HepG2 (cell line): ENCODE data around the gene RERE. TPM values are rescaled to one million over a fixed set of nuclear protein-coding genes. Genes with fewer than 3 reads are reported as not detected.

Experiments used
- ATAC-seq: fragments of 200-7000 bp; cut with Tn5 transposase; 3 replicates; pipeline ENCODE4 v1.9.1; 2020; ENCODE audit warnings: mild to moderate bottlenecking, moderate library complexity
- BruUV-seq: library from RNA; stranded (reverse); fragments of 400-500 nt; replicated peaks from 2 replicates; lab custom pipeline; 2021; lab: Mats Ljungman, UMichigan
- CTCF ChIA-PET: fragments of 300-600 bp; formaldehyde crosslinking; extraction: SDS; loops from one replicate; lab custom pipeline; 2021; ENCODE audit warnings: low total read pairs, inconsistent platforms, low intra/inter-chr PET ratio; lab: Yijun Ruan, JAX
- POLR2A ChIA-PET: fragments of 350-600 bp; sonication (Branson Sonifier 250); formaldehyde crosslinking; loops from one replicate; lab custom pipeline; 2020; ENCODE audit warnings: antibody characterized with exemption, inconsistent platforms; lab: Yijun Ruan, JAX
- DNase-seq: peaks from one replicate; pipeline ENCODE4 v3.0.0-alpha.2; 2015; ENCODE audit warnings: low spot score
- FAIRE-seq: peaks from 3 replicates; lab custom pipeline; 2011; peaks lifted over from hg19 to GRCh38; lab: Jason Lieb, UNC
- H2AFZ ChIP-seq: one replicate; pipeline ENCODE4 v1.6.1; 2011; ENCODE audit warnings: low read length, inconsistent platforms
- H3K27ac ChIP-seq: fragments of 300-600 bp; 3 replicates; pipeline ENCODE4 v1.8.0; 2011; ENCODE audit warnings: mixed run types, mild to moderate bottlenecking, mixed read lengths, low read length, inconsistent platforms; ENCODE audit not compliant: insufficient read depth; ENCODE audit errors: extremely low read length
- H3K27me3 ChIP-seq, 2 experiments: fragments of 200-600 bp in 1 of 2; 2 replicates in 1 of 2; 3 replicates in 1 of 2; pipeline versions ENCODE4 v1.6.0 to v1.8.0; 2011; ENCODE audit warnings: low read length in 2 of 2, mild to moderate bottlenecking in 2 of 2, moderate library complexity in 2 of 2, inconsistent platforms in 1 of 2; ENCODE audit not compliant: insufficient read depth in 2 of 2, control insufficient read depth in 1 of 2
- H3K36me3 ChIP-seq, 2 experiments: fragments of 200-600 bp in 1 of 2; replicated peaks in 1 of 2; 2 replicates in 1 of 2; 3 replicates in 1 of 2; pipeline versions ENCODE4 v1.5.1 to v1.8.0; 2011; ENCODE audit warnings: low read length in 2 of 2, inconsistent platforms in 1 of 2; ENCODE audit not compliant: insufficient read depth in 2 of 2, control insufficient read depth in 1 of 2
- H3K4me1 ChIP-seq: 2 replicates; pipeline ENCODE4 v1.5.1; 2012; ENCODE audit warnings: low read length, inconsistent platforms; ENCODE audit not compliant: insufficient read depth
- H3K4me2 ChIP-seq: 2 replicates; pipeline ENCODE4 v1.6.0; 2011; ENCODE audit warnings: low read depth, low read length, inconsistent platforms
- H3K4me3 ChIP-seq, 3 experiments: fragments of 200-600 bp in 1 of 3; sonication (generic), shearing (Covaris generic) in 1 of 3; replicated peaks in 1 of 3; 2 replicates each; pipeline ENCODE4 v1.5.1; 2011 to 2016; ENCODE audit warnings: low read length in 3 of 3, inconsistent platforms in 2 of 3, low read depth in 2 of 3, mild to moderate bottlenecking in 2 of 3, control low read depth in 1 of 3, mixed read lengths in 1 of 3; ENCODE audit not compliant: insufficient read depth in 1 of 3
- H3K79me2 ChIP-seq: one replicate; pipeline ENCODE4 v1.6.1; 2011; ENCODE audit warnings: low read length, inconsistent platforms; ENCODE audit not compliant: insufficient read depth
- H3K9ac ChIP-seq: 2 replicates; pipeline ENCODE4 v1.6.0; 2011; ENCODE audit warnings: mild to moderate bottlenecking, low read depth, low read length, inconsistent platforms; ENCODE audit not compliant: insufficient read depth
- H3K9me3 ChIP-seq: 2 replicates; pipeline ENCODE4 v1.5.1; 2012; ENCODE audit warnings: mild to moderate bottlenecking, low read length
- H4K20me1 ChIP-seq: 2 replicates; pipeline ENCODE4 v1.6.0; 2011; ENCODE audit warnings: inconsistent platforms, mild to moderate bottlenecking, low read length, moderate library complexity; ENCODE audit not compliant: insufficient read depth
- MAZ ChIP-seq, 2 experiments: sonication (generic) in 1 of 2; formaldehyde crosslinking in 1 of 2; IDR thresholded peaks; 2 replicates each; pipeline versions ENCODE4 v1.5.0 to v1.6.1; 2012 to 2020; ENCODE audit warnings: low read depth in 2 of 2, mild to moderate bottlenecking in 2 of 2, borderline replicate concordance in 1 of 2, improper control_type of control experiment in 1 of 2, low read length in 1 of 2, missing genetic modification reagents in 1 of 2, moderate library complexity in 1 of 2
- MED1 ChIP-seq: sonication (generic); formaldehyde crosslinking; IDR thresholded peaks from 2 replicates; pipeline ENCODE4 v1.4.0; 2020; ENCODE audit warnings: missing genetic modification reagents
- NCOA2 ChIP-seq: sonication (generic); formaldehyde crosslinking; IDR thresholded peaks from 2 replicates; pipeline ENCODE4 v1.8.0; 2022; ENCODE audit warnings: inconsistent platforms
- ONECUT2 ChIP-seq: sonication (generic); formaldehyde crosslinking; IDR thresholded peaks from 2 replicates; pipeline ENCODE4 v1.4.0; 2020; ENCODE audit warnings: missing genetic modification reagents
- USF2 ChIP-seq, 2 experiments: sonication (generic) in 1 of 2; formaldehyde crosslinking in 1 of 2; IDR thresholded peaks; 2 replicates each; pipeline versions ENCODE4 v1.5.1 to v1.6.1; 2011 to 2020; ENCODE audit warnings: borderline replicate concordance in 1 of 2, low read depth in 1 of 2, low read length in 1 of 2, mild to moderate bottlenecking in 1 of 2, missing genetic modification reagents in 1 of 2, moderate library complexity in 1 of 2
- ZNF18 ChIP-seq: sonication (generic); formaldehyde crosslinking; IDR thresholded peaks from 2 replicates; pipeline ENCODE4 v1.8.0; 2022; ENCODE audit warnings: mild to moderate bottlenecking, missing genetic modification reagents; ENCODE audit not compliant: insufficient replicate concordance
- ZNF251 ChIP-seq: sonication (generic); formaldehyde crosslinking; IDR thresholded peaks from 2 replicates; pipeline ENCODE4 v1.9.0; 2021; ENCODE audit warnings: mild to moderate bottlenecking, missing genetic modification reagents
- ZNF549 ChIP-seq: sonication (generic); formaldehyde crosslinking; IDR thresholded peaks from 2 replicates; pipeline ENCODE4 v1.5.0; 2020; ENCODE audit warnings: missing genetic modification reagents
- ZNF605 ChIP-seq: sonication (generic); formaldehyde crosslinking; IDR thresholded peaks from 2 replicates; pipeline ENCODE4 v1.8.0; 2022; ENCODE audit warnings: mild to moderate bottlenecking, missing genetic modification reagents
- ZZZ3 ChIP-seq: sonication (generic); formaldehyde crosslinking; IDR thresholded peaks from 2 replicates; pipeline ENCODE4 v1.4.0; 2020; ENCODE audit warnings: missing genetic modification reagents, mild to moderate bottlenecking, borderline replicate concordance
- WGBS: methylation state at CpG from one replicate; pipeline ENCODE4 v1.1.6; 2017; ENCODE audit warnings: low lambda C conversion rate; 5-methylcytosine and 5-hydroxymethylcytosine counted together
- in situ Hi-C: cut with HindIII; loops from 2 replicates; pipeline ENCODE4 v1.10.0; 2017; ENCODE audit warnings: low pct_unique_long_range_greater_than_20kb; ENCODE audit not compliant: extremely low pct_ligation_motif_present
- intact Hi-C: fragments of 100-400 bp; cut with micrococcal nuclease; formaldehyde crosslinking; loops from one replicate; pipeline ENCODE4 v1.10.0; 2022; ENCODE audit not compliant: unreplicated experiment
- polyA plus RNA-seq, 8 experiments: library from polyadenylated mRNA; depleted of rRNA in 3 of 8; stranded (reverse) in 7 of 8; unstranded in 1 of 8; fragments of >200 nt; fragmentation: Illumina TruSeq in 4 of 8; extraction: Trizol in 4 of 8; gene quantifications; 2 replicates each; pipeline versions ENCODE4 v1.2.1 to v1.2.3, GENCODE V29; 2011 to 2016; ENCODE audit warnings: low read depth in 4 of 8, missing spikeins in 1 of 8, mixed read lengths in 1 of 8; ENCODE audit not compliant: insufficient read depth in 1 of 8
- total RNA-seq, 5 experiments: library from RNA; depleted of rRNA; stranded (reverse); fragments of >200 nt; fragmentation: Illumina TruSeq; extraction: Trizol; gene quantifications; 2 replicates each; pipeline ENCODE4 v1.2.3, GENCODE V29; 2016; ENCODE audit warnings: low read depth in 1 of 5
- TF ChIP-seq, protein P1 (sequence below): sonication (generic); formaldehyde crosslinking; IDR thresholded peaks from 2 replicates; pipeline ENCODE4 v1.5.0; 2020; ENCODE audit warnings: missing genetic modification reagents

RERE gene
- total and polyA plus RNA-seq, 2 of the 13 experiments (the other 11 are each of a cell fraction or from before 2014, with no cell fraction given): 18.3 to 21.9 TPM

DNA sequence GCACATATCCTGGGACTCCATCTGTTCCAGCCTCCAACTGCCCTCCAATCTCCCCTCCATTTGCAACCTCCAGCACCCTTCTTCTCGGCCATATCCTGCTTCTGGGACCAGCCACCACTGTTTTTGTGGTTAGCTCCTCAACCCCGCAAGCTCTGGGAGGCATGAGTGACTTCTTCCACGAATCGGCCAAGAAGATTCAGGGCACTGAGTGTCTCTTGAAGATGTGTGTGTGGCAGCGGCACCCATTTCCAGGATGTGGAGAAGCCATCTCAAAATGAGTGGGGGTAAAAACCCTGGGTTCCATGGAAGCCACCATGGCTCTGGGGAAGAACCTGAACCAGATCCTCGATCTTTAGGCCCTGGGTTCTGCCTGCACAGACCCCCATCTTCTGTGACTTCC lies 304.9 kb downstream of the RERE start:
- Histone ChIP-seq H3K9ac (no peak overlapping the region), H3K4me3 (no peak overlapping the region), H3K27me3 (no peaks in the 10 kb centered on the region), H3K79me2 (peaks cover 12% of the 10 kb centered on the region), H4K20me1 (peaks cover 23% of the 10 kb centered on the region), H3K4me2 (no peak overlapping the region), H3K9me3 (no peaks in the 10 kb centered on the region), H2AFZ (no peak overlapping the region), H3K4me1 (no peaks in the 10 kb centered on the region), H3K36me3 (peaks cover 11 to 45% of the 10 kb centered on the region in 2 experiments), H3K27ac (no peak overlapping the region)
- in situ Hi-C loops: no loop called here
- FAIRE-seq (no peak), DNase-seq (no peak), ATAC-seq (no peak)
- intact Hi-C loops: no loop called here
- ChIA-PET CTCF (no interaction called here), POLR2A (no interaction called here)
- BruUV-seq: no TSS peak
- TF ChIP-seq ZNF605 (CRISPR knock-in tag) (no peak), ZNF549 (CRISPR knock-in tag) (no peak), USF2 (IDR thresholded peaks at IDR 0.05; ENCODE audit: low read depth, low read length) (no peak), USF2 (CRISPR knock-in tag; IDR thresholded peaks at IDR 0.05; ENCODE audit: borderline replicate concordance) (no peak), ZZZ3 (CRISPR knock-in tag) (no peak), ONECUT2 (no peak), MED1 (CRISPR knock-in tag) (no peak), ZNF18 (no peak), MAZ (IDR thresholded peaks at IDR 0.05; ENCODE audit: borderline replicate concordance, low read depth, low read length) (no peak), MAZ (CRISPR knock-in tag; IDR thresholded peaks at IDR 0.05; ENCODE audit: low read depth) (no peak), NCOA2 (CRISPR knock-in tag) (no peak), ZNF251 (CRISPR knock-in tag) (no peak)
- TF ChIP-seq, protein P1, sequence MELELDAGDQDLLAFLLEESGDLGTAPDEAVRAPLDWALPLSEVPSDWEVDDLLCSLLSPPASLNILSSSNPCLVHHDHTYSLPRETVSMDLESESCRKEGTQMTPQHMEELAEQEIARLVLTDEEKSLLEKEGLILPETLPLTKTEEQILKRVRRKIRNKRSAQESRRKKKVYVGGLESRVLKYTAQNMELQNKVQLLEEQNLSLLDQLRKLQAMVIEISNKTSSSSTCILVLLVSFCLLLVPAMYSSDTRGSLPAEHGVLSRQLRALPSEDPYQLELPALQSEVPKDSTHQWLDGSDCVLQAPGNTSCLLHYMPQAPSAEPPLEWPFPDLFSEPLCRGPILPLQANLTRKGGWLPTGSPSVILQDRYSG (CRISPR knock-in tag): no peak
- 95% methylated on average over 5 of the region's 6 CpGs for WGBS
